SK-N-SH treated with all-trans-retinoic acid at 6 μM for 48 hours (cell line): Measurements from ENCODE around the gene PEX26.

ENCODE experiments used
- BACH2 ChIP-seq: fragments of 250-450 bp; sonication (Bioruptor Pico); IDR thresholded peaks from 2 replicates; pipeline ENCODE4 v1.9.0; 2021; ENCODE audit warnings: mild to moderate bottlenecking, borderline replicate concordance
- CREB5 ChIP-seq: fragments of 250-450 bp; sonication (Bioruptor Pico); IDR thresholded peaks from 2 replicates; pipeline ENCODE4 v1.5.1; 2020; ENCODE audit warnings: low read depth, mild to moderate bottlenecking, moderate library complexity
- CSDC2 ChIP-seq: fragments of 250-450 bp; sonication (Bioruptor Pico); IDR thresholded peaks from 2 replicates; pipeline ENCODE4 v1.5.0; 2020; ENCODE audit warnings: mild to moderate bottlenecking, moderate library complexity
- PATZ1 ChIP-seq: fragments of 250-450 bp; sonication (Bioruptor Pico); IDR thresholded peaks from 2 replicates; pipeline ENCODE4 v1.8.0; 2020; ENCODE audit warnings: mild to moderate bottlenecking, moderate library complexity, borderline replicate concordance
- POU6F1 ChIP-seq: fragments of 250-450 bp; sonication (Bioruptor Pico); IDR thresholded peaks from 2 replicates; pipeline ENCODE4 v1.8.0; 2021; ENCODE audit warnings: low read depth, mild to moderate bottlenecking, moderate library complexity, borderline replicate concordance
- RARB ChIP-seq: fragments of 250-450 bp; sonication (Bioruptor Pico); IDR thresholded peaks from 2 replicates; pipeline ENCODE4 v1.8.0; 2021; ENCODE audit warnings: mild to moderate bottlenecking, moderate library complexity
- TOX ChIP-seq: fragments of 250-450 bp; sonication (Bioruptor Pico); IDR thresholded peaks from 2 replicates; pipeline ENCODE4 v1.8.0; 2021; ENCODE audit warnings: mild to moderate bottlenecking, moderate library complexity, borderline replicate concordance
- TSHZ2 ChIP-seq: fragments of 250-450 bp; sonication (Bioruptor Pico); IDR thresholded peaks from 2 replicates; pipeline ENCODE4 v1.5.0; 2020; ENCODE audit warnings: mild to moderate bottlenecking, moderate library complexity
- ZC3H10 ChIP-seq: fragments of 250-450 bp; sonication (Bioruptor Pico); IDR thresholded peaks from 2 replicates; pipeline ENCODE4 v1.5.1; 2021; ENCODE audit warnings: mild to moderate bottlenecking, moderate library complexity
- ZFP3 ChIP-seq: fragments of 250-450 bp; sonication (Bioruptor Pico); IDR thresholded peaks from 2 replicates; pipeline ENCODE4 v1.5.0; 2020; ENCODE audit warnings: mild to moderate bottlenecking, moderate library complexity
- ZFP30 ChIP-seq: fragments of 450-650 bp; formaldehyde crosslinking; IDR thresholded peaks from 2 replicates; pipeline ENCODE4 v1.5.0; 2022; ENCODE audit warnings: mild to moderate bottlenecking, moderate library complexity
- ZNF565 ChIP-seq: fragments of 450-650 bp; formaldehyde crosslinking; conservative IDR thresholded peaks from 2 replicates; pipeline ENCODE4 v1.5.0; 2020; ENCODE audit warnings: low read depth, mild to moderate bottlenecking, moderate library complexity

- no peak; the same call in 1 of the 2 replicates for TF ChIP-seq ZFP3 (CRISPR knock-in tag)
- no peak for TF ChIP-seq PATZ1 (CRISPR knock-in tag)
- TF ChIP-seq POU6F1 = no peak
- peak; percentile 83 for TF ChIP-seq CREB5
- no peak for TF ChIP-seq ZFP30 (CRISPR knock-in tag)
- TF ChIP-seq TOX = no peak
- no peak for TF ChIP-seq BACH2 (CRISPR knock-in tag)
- no peak for TF ChIP-seq RARB (CRISPR knock-in tag)
- TF ChIP-seq TSHZ2 (CRISPR knock-in tag) = no peak
- TF ChIP-seq ZNF565 (CRISPR knock-in tag) = no peak
- TF ChIP-seq CSDC2 (CRISPR knock-in tag) = peak; percentile 91; the same call in 1 of the 2 replicates
- TF ChIP-seq ZC3H10 (CRISPR knock-in tag) = no peak
Measured at GRCh38 chr22:18057568-18058209, 20.1 kb upstream of the PEX26 start.
